Aorta (tissue), 5 donors: Measurements from ENCODE around the gene MREG. TPM values are rescaled to one million over a fixed set of nuclear protein-coding genes. Genes with fewer than 3 reads are reported as not detected.
A peak's percentile ranks its signal among the peaks of the same experiment; 100 is the strongest.

Source experiments
- ATAC-seq: fragments of 200-7000 bp; cut with Tn5 transposase; one replicate; pipeline ENCODE4 v1.9.1; 2022; ENCODE audit warnings: moderate library complexity; ENCODE audit not compliant: low FRiP score
- DNase-seq, 2 donors: peaks; one replicate each; pipeline ENCODE4 v3.0.0-alpha.2; 2020
- H3K27ac ChIP-seq, 2 donors: one replicate each; pipeline ENCODE4 v1.5.1; 2013; ENCODE audit warnings: low read length in 2 of 2, mild to moderate bottlenecking in 2 of 2, moderate library complexity in 2 of 2, control low read depth in 1 of 2, inconsistent platforms in 1 of 2, low read depth in 1 of 2
- H3K27me3 ChIP-seq, 2 donors: one replicate each; pipeline ENCODE4 v1.6.1; 2013; ENCODE audit warnings: control low read depth in 1 of 2, low read length in 1 of 2, mild to moderate bottlenecking in 1 of 2, moderate library complexity in 1 of 2; ENCODE audit not compliant: insufficient read depth in 2 of 2, control insufficient read depth in 1 of 2
- H3K36me3 ChIP-seq, 2 donors: one replicate each; pipeline ENCODE4 v1.6.1; 2013; ENCODE audit warnings: control low read depth in 1 of 2, low read length in 1 of 2, mild to moderate bottlenecking in 1 of 2; ENCODE audit not compliant: insufficient read depth in 2 of 2, control insufficient read depth in 1 of 2
- H3K4me1 ChIP-seq, 2 donors: one replicate each; pipeline ENCODE4 v1.6.1; 2013; ENCODE audit warnings: low read length in 2 of 2, control low read depth in 1 of 2, mild to moderate bottlenecking in 1 of 2, moderate library complexity in 1 of 2; ENCODE audit not compliant: insufficient read depth in 2 of 2, control insufficient read depth in 1 of 2
- H3K4me3 ChIP-seq, 2 donors: one replicate each; pipeline ENCODE4 v1.5.1; 2013; ENCODE audit warnings: low read length in 2 of 2, control low read depth in 1 of 2, mild to moderate bottlenecking in 1 of 2
- H3K9me3 ChIP-seq: one replicate; pipeline ENCODE4 v1.6.1; 2013; ENCODE audit warnings: mild to moderate bottlenecking, low read length; ENCODE audit not compliant: control insufficient read depth
- WGBS, 2 donors: extraction: QIAGEN DNeasy Blood & Tissue Kit; methylation state at CpG; one replicate each; pipeline ENCODE4 v1.1.7; 2013; 5-methylcytosine and 5-hydroxymethylcytosine counted together
- intact Hi-C, 2 donors: fragments of 100-400 bp; cut with DNase I; formaldehyde crosslinking; loops; one replicate each; pipeline versions ENCODE4 v1.14.2 to v1.15.0; 2022
- polyA plus RNA-seq, 2 donors: library from polyadenylated mRNA; stranded (reverse); fragments of 200-250 nt; gene quantifications; one replicate each; pipeline ENCODE4 v1.2.3, GENCODE V29; 2013
- total RNA-seq, 2 donors: library from RNA; stranded (reverse); fragmentation: NEBNext Ultra II Directional; extraction: Animal tissue kit (Norgen Biotek cat#: 25700); gene quantifications; one replicate each; pipeline ENCODE4 v1.2.1, GENCODE V29; 2021
- donor health status: healthy with polysubstance abuse.
- donor health status: Bipolar disorder and iron deficiency.
- donor health status: DM: no; HTN: no; CAD: no.
- donor health status: DM: no; HTN: no; CAD: no.
- donor health status: DM: yes; HTN: yes; CAD: no.

The MREG gene
- total and polyA plus RNA-seq, 4 donors: 0.31 to 2.5 (median 1.7) TPM

DNA sequence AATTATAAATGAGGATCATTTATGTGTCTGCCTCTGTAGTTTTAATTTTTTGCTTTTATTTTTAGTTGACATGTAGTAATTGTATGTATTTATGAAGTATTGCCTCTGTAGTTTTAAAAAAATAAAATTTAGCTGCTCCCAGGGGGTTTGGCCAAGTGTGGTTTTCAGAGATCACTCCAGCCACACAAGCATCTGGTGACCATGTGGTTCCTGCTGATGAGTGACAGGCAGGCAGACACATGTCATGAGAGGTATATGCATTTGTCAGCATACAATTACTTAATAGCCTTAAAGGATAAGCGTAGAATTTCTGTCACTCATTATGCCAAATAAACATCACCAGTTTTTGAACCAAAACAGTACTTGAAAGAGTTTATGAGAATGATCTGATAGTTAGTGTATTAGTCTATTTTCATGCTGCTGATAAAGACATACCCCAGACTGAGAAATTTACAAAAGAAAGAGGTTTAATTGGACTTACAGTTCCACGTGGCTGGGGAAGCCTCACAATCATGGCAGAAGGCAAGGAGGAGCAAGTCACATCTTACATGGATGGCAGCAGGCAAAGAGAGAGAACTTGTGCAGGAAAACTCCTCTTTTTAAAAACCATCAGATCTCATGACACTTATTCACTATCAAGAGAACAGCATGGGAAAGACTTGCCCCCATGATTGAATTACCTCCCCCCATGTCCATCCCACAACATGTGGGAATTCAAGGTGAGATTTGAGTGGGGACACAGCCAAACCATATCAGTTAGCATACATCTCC, 29.6 kb downstream of the MREG start:
- no peak for ATAC-seq
- WGBS, 2 donors: 53 to 72% methylated on average over 2 of the region's 2 CpGs

DNA sequence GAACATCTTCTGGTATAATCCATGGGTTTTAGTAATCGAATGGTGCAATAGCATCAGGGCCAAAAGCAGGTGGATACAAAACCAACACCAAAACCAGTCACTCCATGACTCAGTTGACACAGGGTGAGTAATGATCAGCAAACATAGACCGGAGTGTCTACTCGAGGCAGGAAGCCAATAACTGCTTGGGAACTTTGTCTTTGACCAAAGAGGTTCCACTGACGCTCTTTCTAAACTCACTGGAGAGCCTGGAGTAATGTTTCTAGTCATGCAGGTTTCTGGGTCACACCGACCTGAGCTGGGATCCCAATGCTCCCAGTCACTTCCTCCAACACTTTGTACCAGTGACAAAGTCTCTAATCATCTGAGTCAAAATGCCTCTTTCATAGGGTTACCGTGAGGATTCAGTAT, 30.9 kb downstream of the MREG start:
- Histone ChIP-seq H3K4me3 (no peak overlapping the region), H3K27me3 (no peaks in the 10 kb centered on the region), H3K27ac (no peak overlapping the region), H3K4me1 (peaks cover 0 to 1% of the 10 kb centered on the region in 2 donors), H3K36me3 (no peaks in the 10 kb centered on the region), H3K9me3 (no peaks in the 10 kb centered on the region)
- 81 to 85% methylated on average over 6 of the region's 6 CpGs for WGBS, 2 donors
- intact Hi-C loops: no loop called here
- DNase-seq (no peak), ATAC-seq (peak; percentile 29)

More for the DNA sequence above, 29.6 kb downstream of the MREG start:
- Histone ChIP-seq H3K4me1 (peaks cover 0 to 1% of the 10 kb centered on the region in 2 donors), H3K27me3 (no peaks in the 10 kb centered on the region), H3K9me3 (no peaks in the 10 kb centered on the region), H3K36me3 (no peaks in the 10 kb centered on the region), H3K27ac (no peak overlapping the region), H3K4me3 (no peak overlapping the region)
- intact Hi-C loops: no loop called here
- no peak for DNase-seq

DNA sequence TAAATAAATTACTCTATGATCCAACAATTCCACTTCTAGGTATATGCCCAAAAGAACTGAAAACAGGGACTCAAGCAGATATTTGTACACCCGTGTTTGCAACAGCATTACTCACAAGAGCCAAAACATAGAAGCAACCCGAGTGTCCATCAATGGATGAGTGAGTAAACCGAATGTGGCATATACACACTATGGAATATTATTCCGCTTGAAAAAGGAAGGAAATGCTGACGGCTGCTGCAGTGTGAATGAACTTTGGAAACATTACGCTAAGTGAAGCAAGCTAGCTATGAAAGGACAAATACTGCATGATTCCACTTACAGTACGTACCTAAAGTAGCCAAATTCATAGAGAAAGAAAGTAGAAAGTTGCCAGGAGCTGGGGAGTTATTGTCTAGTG, 32.2 kb downstream of the MREG start:
- Histone ChIP-seq H3K27ac (no peak overlapping the region), H3K36me3 (no peaks in the 10 kb centered on the region), H3K27me3 (no peaks in the 10 kb centered on the region), H3K9me3 (no peaks in the 10 kb centered on the region), H3K4me1 (peaks cover 0 to 1% of the 10 kb centered on the region in 2 donors), H3K4me3 (no peak overlapping the region)
- DNase-seq (no peak), ATAC-seq (no peak)
- intact Hi-C loops: no loop called here
- 95% methylated on average over 7 of the region's 7 CpGs for WGBS, 2 donors

DNA sequence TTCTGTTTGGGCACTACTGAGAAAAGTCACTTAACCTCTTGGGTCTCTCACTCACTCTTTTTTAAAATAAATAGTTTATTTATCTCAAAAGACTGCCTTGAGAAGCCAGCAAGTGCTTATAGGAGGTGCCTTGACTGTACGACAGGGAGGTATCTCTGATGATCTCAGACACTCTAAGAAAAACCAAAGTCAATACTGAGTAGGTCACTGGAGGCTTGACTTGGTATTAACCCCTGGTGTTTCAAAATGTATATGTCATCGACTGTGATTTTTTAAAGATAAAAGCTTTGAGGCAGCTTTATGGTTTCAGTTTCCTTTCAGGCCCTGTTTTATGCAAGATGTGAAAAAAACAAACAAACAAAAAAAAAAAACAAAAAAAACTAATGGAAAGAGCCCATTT, 33.7 kb downstream of the MREG start:
- H3K27ac ChIP-seq: no peak overlapping the region
- no peak for ATAC-seq
- peaks cover 0 to 1% of the 10 kb centered on the region in 2 donors for H3K4me1 ChIP-seq
- WGBS, 2 donors: 78 to 85% methylated on average over 2 of the region's 2 CpGs
- no peaks in the 10 kb centered on the region for H3K36me3 ChIP-seq
- H3K27me3 ChIP-seq: no peaks in the 10 kb centered on the region
- H3K9me3 ChIP-seq: no peaks in the 10 kb centered on the region
- DNase-seq: no peak
- intact Hi-C loops: no loop called here
- H3K4me3 ChIP-seq: no peak overlapping the region

DNA sequence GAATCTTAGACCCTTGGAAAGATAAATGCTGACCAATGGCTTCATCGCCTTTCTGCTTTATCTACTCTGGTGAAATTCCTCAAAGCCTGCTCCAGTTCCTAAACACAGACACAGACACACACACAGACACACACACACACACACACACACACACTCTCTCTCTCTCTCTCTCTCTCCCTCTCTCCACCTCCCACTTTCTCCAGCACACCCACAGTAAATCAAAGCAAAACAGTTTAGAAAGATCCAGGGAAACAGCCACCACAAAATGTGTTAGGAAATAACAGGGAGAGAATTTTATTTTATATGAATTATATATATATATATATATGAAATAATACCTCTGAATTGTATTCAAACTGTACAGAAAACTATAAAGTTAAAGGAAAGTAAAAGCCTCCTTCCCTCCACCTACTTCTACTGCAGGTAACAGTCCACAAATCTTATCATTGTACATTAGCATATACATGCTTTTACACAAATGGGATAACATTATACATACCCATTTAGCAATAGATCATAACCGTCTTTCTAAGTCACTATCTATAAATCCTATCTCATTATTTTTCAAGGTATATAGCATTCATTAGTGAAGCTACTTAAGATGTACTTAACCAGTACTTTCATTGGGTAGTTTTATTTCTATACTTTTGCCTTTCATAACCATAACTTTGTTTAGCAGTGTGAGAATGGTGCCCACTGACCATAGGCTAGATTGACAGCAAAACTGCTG, 38.5 kb downstream of the MREG start:
- H3K9me3 ChIP-seq: no peaks in the 10 kb centered on the region
- intact Hi-C loops: no loop called here
- no peaks in the 10 kb centered on the region for H3K4me1 ChIP-seq
- no peaks in the 10 kb centered on the region for H3K27me3 ChIP-seq
- no peaks in the 10 kb centered on the region for H3K36me3 ChIP-seq
- DNase-seq: no peak
- no peak overlapping the region for H3K4me3 ChIP-seq
- no peak for ATAC-seq
- H3K27ac ChIP-seq: no peak overlapping the region
- 94 to 95% methylated on average over 2 of the region's 2 CpGs for WGBS, 2 donors

DNA sequence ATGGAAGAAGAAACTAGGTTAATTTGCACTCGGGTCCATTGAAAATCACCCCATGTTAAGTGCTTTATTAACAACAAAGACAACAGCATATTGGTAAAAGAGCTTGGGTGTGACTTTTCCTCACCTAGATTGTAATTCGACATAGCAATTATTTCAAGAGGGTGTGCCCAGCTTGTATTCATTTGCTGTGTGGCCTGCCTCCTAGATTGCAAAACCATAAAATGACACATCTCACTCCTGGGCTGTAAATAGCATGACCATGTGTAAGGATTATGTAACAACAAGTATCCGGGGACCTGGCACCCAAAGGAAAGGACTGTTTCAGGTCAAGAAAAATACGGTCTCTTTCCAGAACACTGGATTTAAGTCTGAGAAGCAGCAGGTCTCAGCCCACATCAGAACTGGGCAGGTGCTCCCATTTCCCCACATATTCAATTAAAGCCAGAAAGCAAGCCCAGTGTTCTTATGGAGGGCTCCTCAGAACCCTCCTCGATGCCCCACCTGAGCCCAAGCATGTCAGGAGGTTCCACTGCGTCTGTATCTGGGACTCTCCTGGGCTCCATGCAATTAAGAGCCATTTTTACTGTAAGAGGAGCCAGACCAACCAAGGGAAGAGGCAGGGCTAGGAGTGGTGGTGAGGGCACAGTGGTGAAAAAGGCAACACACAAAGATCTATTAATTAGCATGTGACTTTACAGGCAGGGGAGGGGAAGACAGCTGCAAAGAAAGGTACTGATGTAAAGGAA, 39.2 kb downstream of the MREG start:
- peak; percentile 72 for ATAC-seq
- WGBS, 2 donors: 46 to 48% methylated on average over 6 of the region's 6 CpGs

DNA sequence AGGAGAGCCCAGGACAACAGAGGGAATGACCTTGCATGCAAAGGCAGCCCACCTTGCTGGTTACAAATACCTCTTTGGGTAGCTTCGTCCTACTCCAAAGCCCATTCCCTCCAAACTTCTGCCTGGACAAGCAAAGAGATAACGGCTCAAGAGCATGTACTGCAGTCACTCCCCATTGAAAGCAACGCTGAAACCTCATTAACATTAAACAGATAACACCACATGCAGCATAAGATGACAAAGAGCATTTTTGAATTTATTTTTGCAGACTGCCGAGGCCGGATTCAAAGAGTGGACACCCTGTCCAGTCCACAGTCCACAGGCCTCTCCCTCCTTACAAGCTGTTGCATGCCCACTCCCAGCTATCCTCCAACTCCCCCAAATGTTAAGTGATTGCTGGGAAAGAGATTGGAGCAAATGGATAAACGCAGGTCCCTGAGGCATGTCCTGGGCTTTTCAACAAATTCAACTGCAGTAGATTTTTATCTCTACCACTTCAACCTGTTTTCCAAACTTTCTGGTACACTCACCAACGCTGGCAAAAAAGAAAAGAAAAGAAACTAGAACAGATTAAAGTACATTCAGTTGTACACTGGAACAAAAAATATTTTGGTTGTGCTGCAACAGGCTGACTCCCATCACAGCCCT, 40.1 kb downstream of the MREG start:
- no peak for ATAC-seq
- Histone ChIP-seq H3K27ac (peak overlapping the region in 1 of 2 donors; percentile 15), H3K4me3 (no peak overlapping the region), H3K36me3 (no peaks in the 10 kb centered on the region), H3K27me3 (no peaks in the 10 kb centered on the region), H3K4me1 (no peaks in the 10 kb centered on the region), H3K9me3 (no peaks in the 10 kb centered on the region)
- intact Hi-C loops: no loop called here
- 50 to 65% methylated on average over 7 of the region's 7 CpGs for WGBS, 2 donors
- DNase-seq: no peak

More for the DNA sequence above, 39.2 kb downstream of the MREG start:
- H3K36me3 ChIP-seq: no peaks in the 10 kb centered on the region
- H3K9me3 ChIP-seq: no peaks in the 10 kb centered on the region
- intact Hi-C loops: no loop called here
- no peaks in the 10 kb centered on the region for H3K27me3 ChIP-seq
- H3K4me1 ChIP-seq: no peaks in the 10 kb centered on the region
- no peak for DNase-seq
- H3K27ac ChIP-seq: peak overlapping the region in 1 of 2 donors; percentile 38
- no peak overlapping the region for H3K4me3 ChIP-seq

DNA sequence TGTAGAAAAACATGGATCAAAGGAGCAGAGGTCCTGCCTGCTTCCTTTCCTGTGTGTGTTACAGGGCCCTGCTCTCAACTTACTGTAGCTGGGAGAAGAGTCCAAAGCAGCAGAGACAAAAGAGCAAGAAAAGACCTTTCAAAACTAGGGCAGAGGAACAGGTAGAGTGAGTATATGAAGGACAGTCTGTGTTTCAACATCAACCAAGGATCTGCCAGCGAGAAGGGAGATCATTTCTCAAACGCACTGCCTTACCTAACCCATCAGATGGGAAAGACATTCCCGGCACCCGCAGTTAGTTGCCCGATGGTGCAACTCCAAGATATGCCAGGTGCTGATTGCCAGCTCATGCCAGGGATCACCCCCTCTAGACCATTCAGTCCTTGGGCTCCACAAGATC, 41.7 kb downstream of the MREG start:
- Histone ChIP-seq H3K4me1 (no peaks in the 10 kb centered on the region), H3K27me3 (no peaks in the 10 kb centered on the region), H3K4me3 (no peak overlapping the region), H3K27ac (no peak overlapping the region), H3K9me3 (no peaks in the 10 kb centered on the region), H3K36me3 (no peaks in the 10 kb centered on the region)
- ATAC-seq (no peak), DNase-seq (no peak)
- intact Hi-C loops: no loop called here
- WGBS, 2 donors: 96% methylated on average over 5 of the region's 5 CpGs
